Neural progenitor cell (in vitro differentiated cells): ENCODE measurements around the gene MMP1. TPM values are rescaled to one million over a fixed set of nuclear protein-coding genes. Genes with fewer than 3 reads are reported as not detected.
A peak's percentile ranks its signal among the peaks of the same experiment; 100 is the strongest.

Source experiments
- DNase-seq: peaks from one replicate; pipeline ENCODE4 v3.0.0-alpha.2; 2016; ENCODE audit warnings: low spot score
- H2AFZ ChIP-seq: fragments of 200-600 bp; sonication (generic); replicated peaks from 2 replicates; pipeline ENCODE4 v1.6.1; 2016; ENCODE audit warnings: antibody characterized with exemption
- H3F3A ChIP-seq: fragments of 200-600 bp; sonication (generic); 2 replicates; pipeline ENCODE4 v1.6.1; 2016; ENCODE audit warnings: antibody characterized with exemption, low read depth
- H3K27ac ChIP-seq: fragments of 200-600 bp; sonication (generic); 2 replicates; pipeline ENCODE4 v1.5.1; 2016; ENCODE audit warnings: mild to moderate bottlenecking
- H3K27me3 ChIP-seq: fragments of 200-600 bp; sonication (generic); 2 replicates; pipeline ENCODE4 v1.6.1; 2016; ENCODE audit warnings: mild to moderate bottlenecking, moderate library complexity
- H3K36me3 ChIP-seq: fragments of 200-600 bp; sonication (generic); 2 replicates; pipeline ENCODE4 v1.5.1; 2016
- H3K4me1 ChIP-seq: fragments of 200-600 bp; sonication (generic); 2 replicates; pipeline ENCODE4 v1.6.1; 2016; ENCODE audit warnings: mixed run types
- H3K4me2 ChIP-seq: fragments of 200-600 bp; sonication (generic); 2 replicates; pipeline ENCODE4 v1.6.1; 2016
- H3K4me3 ChIP-seq: fragments of 200-600 bp; sonication (generic); 2 replicates; pipeline ENCODE4 v1.5.1; 2016
- H3K79me2 ChIP-seq: fragments of 200-600 bp; sonication (generic); 2 replicates; pipeline ENCODE4 v1.6.1; 2016; ENCODE audit warnings: low read depth
- H3K9ac ChIP-seq: fragments of 200-600 bp; sonication (generic); 2 replicates; pipeline ENCODE4 v1.6.1; 2016
- H3K9me3 ChIP-seq: fragments of 200-600 bp; sonication (generic); 2 replicates; pipeline ENCODE4 v1.5.1; 2016; ENCODE audit warnings: low read depth
- H4K20me1 ChIP-seq: fragments of 200-600 bp; sonication (generic); 2 replicates; pipeline ENCODE4 v1.6.1; 2016; ENCODE audit warnings: low read depth
- H3K27ac Mint-ChIP-seq: 3 replicates; pipeline ENCODE4 v1.8.0; 2021; ENCODE audit warnings: mixed read lengths
- H3K27me3 Mint-ChIP-seq: 2 replicates; pipeline ENCODE4 v1.8.0; 2022; ENCODE audit warnings: low read depth, mild to moderate bottlenecking, inconsistent platforms, moderate library complexity, mixed read lengths; ENCODE audit not compliant: insufficient read depth
- H3K36me3 Mint-ChIP-seq: 3 replicates; pipeline ENCODE4 v1.8.0; 2021; ENCODE audit warnings: mixed read lengths
- H3K4me1 Mint-ChIP-seq: 3 replicates; pipeline ENCODE4 v1.8.0; 2021; ENCODE audit warnings: mixed read lengths
- H3K4me3 Mint-ChIP-seq: 3 replicates; pipeline ENCODE4 v1.8.0; 2021; ENCODE audit warnings: mild to moderate bottlenecking, moderate library complexity, mixed read lengths
- H3K9me3 Mint-ChIP-seq: 3 replicates; pipeline ENCODE4 v1.8.0; 2020; ENCODE audit warnings: mixed read lengths
- EZH2 ChIP-seq: fragments of 200-600 bp; sonication (generic); IDR thresholded peaks from 2 replicates; pipeline ENCODE4 v1.6.1; 2017; ENCODE audit warnings: antibody characterized with exemption, mild to moderate bottlenecking, moderate library complexity
- EZH2phosphoT487 ChIP-seq: fragments of 200-600 bp; sonication (generic); IDR thresholded peaks from 2 replicates; pipeline ENCODE4 v1.6.1; 2017; ENCODE audit warnings: antibody characterized with exemption
- total RNA-seq: library from RNA; depleted of rRNA; stranded (reverse); fragments of >200 nt; gene quantifications from 2 replicates; pipeline ENCODE4 v1.2.3, GENCODE V29; 2015; ENCODE audit warnings: low replicate concordance
- TF ChIP-seq, protein P1 (sequence below): fragments of 200-600 bp; sonication (generic); IDR thresholded peaks from 2 replicates; pipeline ENCODE4 v1.5.1; 2017; ENCODE audit warnings: antibody characterized with exemption, mild to moderate bottlenecking

MMP1 gene
- total RNA-seq, 1 donor from 2014 or later, result not detected

DNA sequence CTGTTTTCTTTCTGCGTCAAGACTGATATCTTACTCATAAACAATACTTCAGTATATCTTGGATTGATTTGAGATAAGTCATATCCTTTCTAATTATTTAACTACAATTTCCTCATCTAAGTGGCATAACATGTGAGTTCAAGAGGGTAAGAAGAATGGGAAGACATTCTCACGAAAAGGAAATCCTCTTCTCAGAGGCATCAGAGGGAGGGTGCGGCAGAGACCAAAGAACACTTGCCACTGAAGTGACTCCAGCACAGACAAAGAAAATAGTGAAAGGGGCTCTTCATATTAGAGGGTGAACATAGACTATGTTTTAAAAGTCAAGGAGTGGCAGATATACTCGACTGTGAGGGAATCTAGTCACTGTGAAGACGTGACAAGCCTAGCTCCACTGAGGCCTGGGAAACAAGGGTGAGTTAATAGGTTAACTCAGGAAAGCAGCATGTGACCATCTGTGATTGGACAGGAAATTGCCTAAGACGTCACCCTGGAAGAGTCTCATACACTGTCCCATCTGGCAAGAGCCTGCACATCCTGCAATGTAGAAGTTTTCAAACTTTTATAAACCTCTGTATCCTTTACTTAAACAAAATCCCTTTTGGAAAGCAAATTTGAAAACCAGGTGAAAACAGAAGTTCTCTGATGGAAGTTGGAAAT is 1.9 kb upstream of the MMP1 start:
- Mint-ChIP-seq H3K27me3 (no peaks in the 10 kb centered on the region), H3K4me1 (no peaks in the 10 kb centered on the region), H3K27ac (no peak overlapping the region), H3K36me3 (no peaks in the 10 kb centered on the region), H3K4me3 (no peak overlapping the region), H3K9me3 (no peaks in the 10 kb centered on the region)
- Histone ChIP-seq H3K9ac (no peak overlapping the region), H3K27me3 (no peaks in the 10 kb centered on the region), H3K9me3 (no peaks in the 10 kb centered on the region), H4K20me1 (no peaks in the 10 kb centered on the region), H3K27ac (no peak overlapping the region), H2AFZ (no peak overlapping the region), H3F3A (no peaks in the 10 kb centered on the region), H3K79me2 (no peaks in the 10 kb centered on the region), H3K4me1 (no peaks in the 10 kb centered on the region), H3K4me3 (no peak overlapping the region), H3K36me3 (no peaks in the 10 kb centered on the region), H3K4me2 (no peak overlapping the region)
- TF ChIP-seq, protein P1, sequence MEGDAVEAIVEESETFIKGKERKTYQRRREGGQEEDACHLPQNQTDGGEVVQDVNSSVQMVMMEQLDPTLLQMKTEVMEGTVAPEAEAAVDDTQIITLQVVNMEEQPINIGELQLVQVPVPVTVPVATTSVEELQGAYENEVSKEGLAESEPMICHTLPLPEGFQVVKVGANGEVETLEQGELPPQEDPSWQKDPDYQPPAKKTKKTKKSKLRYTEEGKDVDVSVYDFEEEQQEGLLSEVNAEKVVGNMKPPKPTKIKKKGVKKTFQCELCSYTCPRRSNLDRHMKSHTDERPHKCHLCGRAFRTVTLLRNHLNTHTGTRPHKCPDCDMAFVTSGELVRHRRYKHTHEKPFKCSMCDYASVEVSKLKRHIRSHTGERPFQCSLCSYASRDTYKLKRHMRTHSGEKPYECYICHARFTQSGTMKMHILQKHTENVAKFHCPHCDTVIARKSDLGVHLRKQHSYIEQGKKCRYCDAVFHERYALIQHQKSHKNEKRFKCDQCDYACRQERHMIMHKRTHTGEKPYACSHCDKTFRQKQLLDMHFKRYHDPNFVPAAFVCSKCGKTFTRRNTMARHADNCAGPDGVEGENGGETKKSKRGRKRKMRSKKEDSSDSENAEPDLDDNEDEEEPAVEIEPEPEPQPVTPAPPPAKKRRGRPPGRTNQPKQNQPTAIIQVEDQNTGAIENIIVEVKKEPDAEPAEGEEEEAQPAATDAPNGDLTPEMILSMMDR, result no peak
- no peak for TF ChIP-seq EZH2
- no peak for TF ChIP-seq EZH2phosphoT487
- no peak for DNase-seq

DNA sequence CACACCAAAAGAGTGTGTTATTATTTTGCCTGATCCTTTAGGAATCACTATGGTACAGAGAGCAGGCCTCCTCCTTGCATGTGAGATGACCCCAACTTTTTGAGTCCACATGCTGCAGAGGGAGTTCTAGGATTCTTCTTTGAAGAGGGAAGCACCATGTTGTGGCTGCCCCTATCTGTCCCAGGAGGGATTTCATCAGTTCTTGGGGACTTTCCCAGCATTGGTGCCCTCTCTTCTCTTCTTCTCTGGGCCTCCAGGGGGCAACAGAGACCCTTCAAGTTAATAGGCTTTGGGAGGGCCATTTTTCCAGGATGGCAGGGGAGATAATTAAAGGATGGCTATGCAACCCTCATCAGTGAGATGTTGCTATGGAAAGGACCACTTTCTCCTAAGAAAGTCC is 3.6 kb downstream of the MMP1 start:
- H3K27me3 ChIP-seq, result no peaks in the 10 kb centered on the region
- no peak overlapping the region for H3K9ac ChIP-seq
- no peaks in the 10 kb centered on the region for H3F3A ChIP-seq
- no peaks in the 10 kb centered on the region for H3K9me3 ChIP-seq
- no peak overlapping the region for H3K4me3 ChIP-seq
- no peak for TF ChIP-seq EZH2phosphoT487
- TF ChIP-seq, protein P1, result peak; percentile 61
- no peaks in the 10 kb centered on the region for H4K20me1 ChIP-seq
- H3K4me1 ChIP-seq, result no peaks in the 10 kb centered on the region
- H3K27ac ChIP-seq, result no peak overlapping the region
- H2AFZ ChIP-seq, result peak overlapping the region; percentile 66
- Mint-ChIP-seq H3K9me3 (no peaks in the 10 kb centered on the region), H3K27me3 (no peaks in the 10 kb centered on the region), H3K4me3 (no peak overlapping the region), H3K4me1 (no peaks in the 10 kb centered on the region), H3K36me3 (no peaks in the 10 kb centered on the region), H3K27ac (no peak overlapping the region)
- peak; percentile 65 for DNase-seq
- no peaks in the 10 kb centered on the region for H3K79me2 ChIP-seq
- no peaks in the 10 kb centered on the region for H3K36me3 ChIP-seq
- H3K4me2 ChIP-seq, result no peak overlapping the region

DNA sequence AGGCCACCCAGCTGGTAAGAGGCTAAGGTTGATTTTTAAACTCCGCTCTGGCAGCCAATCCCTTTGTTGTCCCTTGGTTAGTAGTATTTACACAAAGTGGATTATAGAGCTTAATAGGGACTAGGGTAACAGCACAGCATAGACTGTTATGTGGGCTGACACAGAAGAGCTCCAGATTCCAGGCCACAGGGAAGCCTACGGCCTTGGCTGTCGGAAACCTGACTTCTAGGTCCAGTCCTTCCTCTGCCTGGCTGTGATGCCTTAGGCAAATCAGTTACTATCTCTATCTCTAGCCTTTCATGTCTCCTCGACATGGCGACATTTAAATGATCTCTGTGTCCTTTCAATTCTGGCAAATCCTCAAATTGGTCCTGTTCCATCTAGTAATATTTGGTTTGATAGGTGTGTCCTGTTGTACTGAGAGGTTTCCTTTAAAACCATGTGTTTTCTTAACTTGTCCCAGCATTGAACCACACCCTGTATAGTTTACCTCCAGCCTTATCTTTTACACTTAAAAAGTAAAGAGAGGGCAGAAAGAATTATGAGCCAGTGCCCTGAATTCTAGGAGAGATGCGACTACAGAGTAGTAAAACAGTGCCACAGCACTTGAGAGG is 4.2 kb downstream of the MMP1 start:
- H3K36me3 Mint-ChIP-seq, result no peaks in the 10 kb centered on the region
- no peak overlapping the region for H3K9ac ChIP-seq
- TF ChIP-seq, protein P1, result no peak
- TF ChIP-seq EZH2phosphoT487, result no peak
- TF ChIP-seq EZH2, result no peak
- no peaks in the 10 kb centered on the region for H3K27me3 ChIP-seq
- no peaks in the 10 kb centered on the region for H3F3A ChIP-seq
- H3K4me1 Mint-ChIP-seq, result no peaks in the 10 kb centered on the region
- no peak overlapping the region for H3K27ac ChIP-seq
- H4K20me1 ChIP-seq, result no peaks in the 10 kb centered on the region
- no peaks in the 10 kb centered on the region for H3K27me3 Mint-ChIP-seq
- no peak for DNase-seq
- no peak overlapping the region for H3K4me3 Mint-ChIP-seq
- no peak overlapping the region for H3K4me3 ChIP-seq
- no peaks in the 10 kb centered on the region for H3K9me3 ChIP-seq
- no peaks in the 10 kb centered on the region for H3K36me3 ChIP-seq
- H3K27ac Mint-ChIP-seq, result no peak overlapping the region
- no peak overlapping the region for H3K4me2 ChIP-seq
- no peaks in the 10 kb centered on the region for H3K4me1 ChIP-seq
- no peaks in the 10 kb centered on the region for H3K9me3 Mint-ChIP-seq
- H3K79me2 ChIP-seq, result no peaks in the 10 kb centered on the region
- H2AFZ ChIP-seq, result peak overlapping the region; percentile 66
